SK-N-SH treated with all-trans-retinoic acid at 6 μM for 48 hours (cell line): ENCODE results near the gene BATF2.

Experiments
- BACH2 ChIP-seq: fragments of 250-450 bp; sonication (Bioruptor Pico); IDR thresholded peaks from 2 replicates; pipeline ENCODE4 v1.9.0; 2021; ENCODE audit warnings: mild to moderate bottlenecking, borderline replicate concordance
- ZNF565 ChIP-seq: fragments of 450-650 bp; formaldehyde crosslinking; conservative IDR thresholded peaks from 2 replicates; pipeline ENCODE4 v1.5.0; 2020; ENCODE audit warnings: low read depth, mild to moderate bottlenecking, moderate library complexity
- TF ChIP-seq, protein P1 (sequence below): fragments of 250-450 bp; sonication (Bioruptor Pico); IDR thresholded peaks from 2 replicates; pipeline ENCODE4 v1.8.0; 2020; ENCODE audit warnings: mild to moderate bottlenecking, moderate library complexity, borderline replicate concordance

DNA sequence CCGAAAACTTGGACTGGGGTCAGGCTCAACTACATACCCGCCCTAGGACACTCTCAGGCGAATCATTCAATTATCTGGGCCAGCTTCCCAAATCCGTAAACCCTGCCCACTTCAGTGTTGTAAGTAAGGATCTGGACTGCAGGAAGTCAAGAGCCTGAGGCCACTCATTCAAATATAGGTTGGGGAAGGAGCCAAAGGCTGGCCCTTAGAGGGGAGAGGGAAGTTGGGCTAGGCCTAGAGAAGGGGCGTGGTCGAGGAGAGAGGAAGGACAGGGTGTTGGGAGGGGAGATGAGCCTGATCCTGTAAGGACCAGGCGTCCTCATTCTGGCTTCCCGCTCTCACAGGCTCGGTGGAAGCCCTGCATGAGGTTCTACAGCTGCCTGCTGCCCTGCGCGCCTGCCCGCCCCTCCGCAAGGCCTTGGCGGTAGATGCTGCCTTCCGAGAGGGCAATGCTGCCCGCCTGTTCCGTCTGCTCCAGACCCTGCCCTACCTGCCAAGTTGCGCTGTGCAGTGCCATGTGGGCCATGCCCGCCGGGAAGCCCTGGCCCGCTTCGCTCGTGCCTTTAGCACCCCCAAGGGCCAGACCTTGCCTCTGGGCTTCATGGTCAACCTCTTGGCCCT, 47.2 kb upstream of the BATF2 start:
- TF ChIP-seq, protein P1, sequence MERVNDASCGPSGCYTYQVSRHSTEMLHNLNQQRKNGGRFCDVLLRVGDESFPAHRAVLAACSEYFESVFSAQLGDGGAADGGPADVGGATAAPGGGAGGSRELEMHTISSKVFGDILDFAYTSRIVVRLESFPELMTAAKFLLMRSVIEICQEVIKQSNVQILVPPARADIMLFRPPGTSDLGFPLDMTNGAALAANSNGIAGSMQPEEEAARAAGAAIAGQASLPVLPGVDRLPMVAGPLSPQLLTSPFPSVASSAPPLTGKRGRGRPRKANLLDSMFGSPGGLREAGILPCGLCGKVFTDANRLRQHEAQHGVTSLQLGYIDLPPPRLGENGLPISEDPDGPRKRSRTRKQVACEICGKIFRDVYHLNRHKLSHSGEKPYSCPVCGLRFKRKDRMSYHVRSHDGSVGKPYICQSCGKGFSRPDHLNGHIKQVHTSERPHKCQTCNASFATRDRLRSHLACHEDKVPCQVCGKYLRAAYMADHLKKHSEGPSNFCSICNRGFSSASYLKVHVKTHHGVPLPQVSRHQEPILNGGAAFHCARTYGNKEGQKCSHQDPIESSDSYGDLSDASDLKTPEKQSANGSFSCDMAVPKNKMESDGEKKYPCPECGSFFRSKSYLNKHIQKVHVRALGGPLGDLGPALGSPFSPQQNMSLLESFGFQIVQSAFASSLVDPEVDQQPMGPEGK: no peak
- TF ChIP-seq ZNF565 (CRISPR knock-in tag): no peak
- TF ChIP-seq BACH2 (CRISPR knock-in tag): no peak
